A673 (cell line): Measurements from ENCODE around the gene SMOC2. TPM values are rescaled to one million over a fixed set of nuclear protein-coding genes. Genes with fewer than 3 reads are reported as not detected.

Source experiments
- BruUV-seq: library from RNA; stranded (reverse); fragments of 400-500 nt; replicated peaks from 2 replicates; lab custom pipeline; 2021; lab: Mats Ljungman, UMichigan
- CTCF ChIA-PET: fragments of 300-600 bp; sonication (Branson Sonifier 250); formaldehyde crosslinking; loops from one replicate; lab custom pipeline; 2022; ENCODE audit warnings: antibody characterized with exemption; lab: Charles Lee
- POLR2A ChIA-PET: fragments of 300-600 bp; sonication (Branson Sonifier 250); formaldehyde crosslinking; loops from one replicate; lab custom pipeline; 2022; ENCODE audit warnings: antibody characterized with exemption; ENCODE audit not compliant: low non-redundant PET; lab: Charles Lee
- DNase-seq: peaks from one replicate; pipeline ENCODE4 v3.0.0-alpha.2; 2015; ENCODE audit warnings: low spot score
- H3K27ac ChIP-seq: fragments of 200-600 bp; sonication (generic); 2 replicates; pipeline ENCODE4 v1.5.1; 2016; ENCODE audit warnings: mixed run types, low read depth, mild to moderate bottlenecking, mixed read lengths, antibody characterized with exemption, low read length; ENCODE audit not compliant: poor library complexity, severe bottlenecking
- H3K27me3 ChIP-seq: fragments of 200-600 bp; sonication (generic); replicated peaks from 2 replicates; pipeline ENCODE4 v1.6.1; 2017; ENCODE audit warnings: mixed run types, low read depth, mild to moderate bottlenecking, mixed read lengths, antibody characterized with exemption, low read length; ENCODE audit not compliant: insufficient read depth, poor library complexity
- H3K36me3 ChIP-seq: fragments of 200-600 bp; sonication (generic); 2 replicates; pipeline ENCODE4 v1.6.1; 2016; ENCODE audit warnings: mixed run types, mild to moderate bottlenecking, mixed read lengths, antibody characterized with exemption, low read length; ENCODE audit not compliant: insufficient read depth, poor library complexity, severe bottlenecking
- H3K4me1 ChIP-seq: fragments of 200-600 bp; sonication (generic); 2 replicates; pipeline ENCODE4 v1.6.1; 2017; ENCODE audit warnings: mixed run types, mild to moderate bottlenecking, mixed read lengths, antibody characterized with exemption, low read length; ENCODE audit not compliant: insufficient read depth, poor library complexity, severe bottlenecking
- H3K4me3 ChIP-seq: fragments of 200-600 bp; sonication (generic); 2 replicates; pipeline ENCODE4 v1.5.1; 2016; ENCODE audit warnings: low read depth, mixed run types, mild to moderate bottlenecking, mixed read lengths, low read length; ENCODE audit not compliant: poor library complexity, severe bottlenecking
- H3K9me3 ChIP-seq: fragments of 200-600 bp; sonication (generic); 2 replicates; pipeline ENCODE4 v1.6.1; 2016; ENCODE audit warnings: mixed run types, low read depth, mild to moderate bottlenecking, mixed read lengths, antibody characterized with exemption, low read length; ENCODE audit not compliant: poor library complexity, severe bottlenecking
- CTCF ChIP-seq: fragments of 300-800, 200-600 bp; sonication (generic); conservative IDR thresholded peaks from 2 replicates; pipeline ENCODE4 v1.5.1; 2017; ENCODE audit warnings: low read depth, mild to moderate bottlenecking, antibody characterized with exemption, low read length, moderate library complexity, mixed read lengths
- EZH2 ChIP-seq: fragments of 200-600 bp; sonication (generic); IDR thresholded peaks from 2 replicates; pipeline ENCODE4 v1.6.1; 2017; ENCODE audit warnings: borderline replicate concordance, low read depth, mild to moderate bottlenecking, mixed read lengths, antibody characterized with exemption, low read length; ENCODE audit not compliant: poor library complexity, severe bottlenecking
- intact Hi-C: fragments of 100-400 bp; cut with micrococcal nuclease; formaldehyde crosslinking; loops from one replicate; pipeline ENCODE4 v1.10.0; 2022; ENCODE audit not compliant: unreplicated experiment
- total RNA-seq: library from RNA; stranded (reverse); gene quantifications from 2 replicates; pipeline ENCODE4 v1.2.3, GENCODE V29; 2021

The SMOC2 gene
- total RNA-seq, 1 experiment from 2014 or later: 1.8 TPM

GRCh38 chr6:168583821-168584220, 142.8 kb downstream of the SMOC2 start:
- Histone ChIP-seq H3K27ac (no peak overlapping the region), H3K4me3 (no peak overlapping the region), H3K9me3 (no peaks in the 10 kb centered on the region), H3K36me3 (no peaks in the 10 kb centered on the region), H3K27me3 (no peaks in the 10 kb centered on the region), H3K4me1 (no peaks in the 10 kb centered on the region)
- TF ChIP-seq CTCF (no peak), EZH2 (no peak)
- ChIA-PET POLR2A (no interaction called here), CTCF (no interaction called here)
- intact Hi-C loops: no loop called here
- no TSS peak for BruUV-seq
- no peak for DNase-seq

- ChIA-PET POLR2A (no interaction called here), CTCF (no interaction called here)
- H3K27me3 ChIP-seq: no peaks in the 10 kb centered on the region
- H3K4me1 ChIP-seq: no peaks in the 10 kb centered on the region
- no peak for TF ChIP-seq EZH2
- H3K4me3 ChIP-seq: no peak overlapping the region
- no peaks in the 10 kb centered on the region for H3K9me3 ChIP-seq
- no peak for DNase-seq
- H3K36me3 ChIP-seq: no peaks in the 10 kb centered on the region
- H3K27ac ChIP-seq: no peak overlapping the region
- BruUV-seq: no TSS peak
- intact Hi-C loops: no loop called here
Observed at GRCh38 chr6:168584249-168584648, 143.3 kb downstream of the SMOC2 start.

- intact Hi-C loops: no loop called here
- no peak overlapping the region for H3K27ac ChIP-seq
- no peaks in the 10 kb centered on the region for H3K27me3 ChIP-seq
- TF ChIP-seq CTCF (no peak), EZH2 (no peak)
- no peaks in the 10 kb centered on the region for H3K9me3 ChIP-seq
- H3K4me3 ChIP-seq: no peak overlapping the region
- H3K36me3 ChIP-seq: no peaks in the 10 kb centered on the region
- DNase-seq: no peak
- ChIA-PET POLR2A (no interaction called here), CTCF (no interaction called here)
- BruUV-seq: no TSS peak
- H3K4me1 ChIP-seq: no peaks in the 10 kb centered on the region
Observed at GRCh38 chr6:168584671-168585070, 143.7 kb downstream of the SMOC2 start.

- BruUV-seq: no TSS peak
- POLR2A ChIA-PET: no interaction called here
Observed at GRCh38 chr6:168585441-168585840, 144.5 kb downstream of the SMOC2 start.

More at GRCh38 chr6:168585441-168585840, 144.5 kb downstream of the SMOC2 start:
- no peak for DNase-seq
- Histone ChIP-seq H3K4me1 (no peaks in the 10 kb centered on the region), H3K4me3 (no peak overlapping the region), H3K27ac (no peak overlapping the region), H3K27me3 (no peaks in the 10 kb centered on the region), H3K36me3 (no peaks in the 10 kb centered on the region), H3K9me3 (no peaks in the 10 kb centered on the region)
- CTCF ChIA-PET: no interaction called here
- intact Hi-C loops: no loop called here
- TF ChIP-seq CTCF (no peak), EZH2 (no peak)
